ENCODE measurements around the gene STAG1. TPM values are rescaled to one million over a fixed set of nuclear protein-coding genes. Genes with fewer than 3 reads are reported as not detected.
A peak's percentile ranks its signal among the peaks of the same experiment; 100 is the strongest.

STAG1 gene
- total and polyA plus RNA-seq, 2 of the 13 experiments (the other 11 are each of a cell fraction or from before 2014, with no cell fraction given), result 6.2 to 25.9 TPM

DNA sequence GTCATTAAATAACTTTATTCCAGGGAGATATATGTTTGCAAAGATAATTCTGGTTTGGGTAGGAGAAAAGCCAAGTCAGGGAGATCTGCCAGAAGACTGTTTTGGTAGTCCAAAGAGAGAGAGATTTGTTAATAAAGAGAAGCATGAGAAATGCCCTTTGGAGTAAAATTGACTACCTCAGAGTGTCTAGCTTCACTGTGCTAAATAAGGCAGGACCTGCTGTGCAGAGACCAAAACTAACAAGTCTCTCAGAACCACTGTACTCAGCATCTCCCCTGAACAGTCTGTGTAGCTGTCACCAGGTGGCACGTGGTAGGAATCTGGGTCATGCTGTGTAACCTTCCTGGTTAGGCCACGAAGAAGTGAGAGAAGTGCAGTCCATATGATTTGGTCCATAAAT lies 35.2 kb upstream of the STAG1 start (continued):
- TF ChIP-seq THAP7 (CRISPR knock-in tag; IDR thresholded peaks at IDR 0.05) (no peak), ZNF446 (CRISPR knock-in tag; IDR thresholded peaks at IDR 0.05) (no peak), KAT2B (IDR thresholded peaks at IDR 0.05; ENCODE audit: borderline replicate concordance, low read depth, low read length) (no peak), MAX (IDR thresholded peaks at IDR 0.05) (peak; percentile 55; the same call in 1 of the 2 replicates), KLF13 (CRISPR knock-in tag; IDR thresholded peaks at IDR 0.05) (no peak), MAF1 (CRISPR knock-in tag; IDR thresholded peaks at IDR 0.05; ENCODE audit: borderline replicate concordance) (no peak), RAD51 (IDR thresholded peaks at IDR 0.05; ENCODE audit: borderline replicate concordance) (no peak), ZNF382 (CRISPR knock-in tag; IDR thresholded peaks at IDR 0.05; ENCODE audit: borderline replicate concordance) (no peak), MNT (IDR thresholded peaks at IDR 0.05) (peak; percentile 33; the same call in 1 of the 2 replicates), TP53 (CRISPR knock-in tag; conservative IDR thresholded peaks at IDR 0.05) (no peak), TFE3 (CRISPR knock-in tag; IDR thresholded peaks at IDR 0.05) (no peak), CC2D1A (CRISPR knock-in tag; IDR thresholded peaks at IDR 0.05) (no peak), PCBP2 (optimal IDR thresholded peaks at IDR 0.05; ENCODE audit: low read depth, low read length, poor library complexity, severe bottlenecking) (no peak), THYN1 (CRISPR knock-in tag; IDR thresholded peaks at IDR 0.05; ENCODE audit: borderline replicate concordance, low read depth) (no peak), THAP8 (CRISPR knock-in tag; IDR thresholded peaks at IDR 0.05; ENCODE audit: borderline replicate concordance) (no peak), U2AF1 (optimal IDR thresholded peaks at IDR 0.05; ENCODE audit: low read depth, low read length) (no peak), SUZ12 (IDR thresholded peaks at IDR 0.05; ENCODE audit: low read depth, low read length) (no peak), SIN3B (IDR thresholded peaks at IDR 0.05; ENCODE audit: low read length) (no peak), DNMT1 (CRISPR knock-in tag; IDR thresholded peaks at IDR 0.05) (no peak)

Data from HepG2 (cell line).